Activated T-cell treated with anti-CD3 and anti-CD28 coated beads, Interleukin-2, amount 50 U/mL, for 4 hours (primary cell): ENCODE measurements around the gene THAP2. TPM values are rescaled to one million over a fixed set of nuclear protein-coding genes. Genes with fewer than 3 reads are reported as not detected.

Source experiments
- ATAC-seq, 2 donors: fragments of 200-7000 bp; cut with Tn5 transposase; one replicate each; pipeline ENCODE4 v1.10.0; 2021
- DNase-seq: peaks from one replicate; pipeline ENCODE4 v3.0.0-alpha.2; 2020
- H3K27me3 Mint-ChIP-seq: one replicate; pipeline ENCODE4 v1.8.0; 2021; ENCODE audit warnings: low read depth, mixed read lengths
- H3K36me3 Mint-ChIP-seq: one replicate; pipeline ENCODE4 v1.8.0; 2022; ENCODE audit warnings: mixed read lengths; ENCODE audit not compliant: insufficient read depth
- H3K4me1 Mint-ChIP-seq: one replicate; pipeline ENCODE4 v1.8.0; 2021; ENCODE audit warnings: low read depth, mixed read lengths
- H3K4me3 Mint-ChIP-seq: one replicate; pipeline ENCODE4 v1.8.0; 2021; ENCODE audit warnings: mild to moderate bottlenecking, moderate library complexity, mixed read lengths
- H3K9me3 Mint-ChIP-seq: one replicate; pipeline ENCODE4 v1.8.0; 2021; ENCODE audit warnings: mixed read lengths
- total RNA-seq, 3 donors: library from RNA; stranded (reverse); gene quantifications; one replicate each; pipeline ENCODE4 v1.2.1, GENCODE V29; 2021

The THAP2 gene
- total RNA-seq, 3 donors from 2014 or later = 6.5 to 11.6 (median 10.1) TPM

DNA sequence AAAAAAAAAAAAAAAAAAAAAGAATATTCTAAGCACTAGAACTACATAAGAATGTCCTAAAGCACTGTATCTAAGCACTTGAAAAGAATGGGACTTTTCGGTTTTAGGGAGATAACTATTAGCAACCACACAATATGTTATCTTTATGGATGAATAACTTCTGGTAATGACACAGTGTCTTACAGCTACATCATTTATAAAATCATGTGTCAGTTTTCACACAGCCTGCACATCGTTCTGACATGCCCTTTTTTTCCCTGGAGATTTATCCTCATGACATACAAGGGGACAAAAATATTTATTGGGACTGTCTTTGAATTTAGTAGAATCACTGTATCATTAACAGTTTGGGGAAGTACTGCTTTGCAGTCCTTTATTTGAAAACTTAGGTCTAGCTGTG is 39.1 kb downstream of the THAP2 start:
- Mint-ChIP-seq H3K4me1 (peaks cover 8% of the 10 kb centered on the region), H3K9me3 (no peaks in the 10 kb centered on the region), H3K4me3 (no peak overlapping the region), H3K27me3 (no peaks in the 10 kb centered on the region), H3K36me3 (peaks cover 22% of the 10 kb centered on the region)
- DNase-seq = no peak
- no peak for ATAC-seq

DNA sequence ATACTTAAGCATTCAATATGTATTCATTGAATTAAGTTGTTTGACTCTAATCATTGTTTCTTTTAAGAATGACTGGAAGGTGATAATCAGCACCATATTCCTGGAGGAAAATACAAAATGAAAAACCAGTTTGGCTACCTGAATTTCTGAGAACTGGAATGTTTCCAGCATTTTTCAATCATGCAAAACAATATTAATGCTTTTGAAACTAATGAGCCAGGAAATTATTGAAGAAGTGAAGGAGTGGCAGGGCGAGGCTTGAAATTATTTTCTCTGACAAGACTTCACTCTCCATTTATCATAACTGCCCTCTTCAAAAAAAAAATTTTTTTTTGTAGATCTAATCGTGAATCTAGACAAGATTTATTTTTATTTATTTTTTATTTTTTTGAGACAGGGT is 40.8 kb downstream of the THAP2 start:
- no peak for ATAC-seq
- no peak overlapping the region for H3K4me3 Mint-ChIP-seq
- H3K4me1 Mint-ChIP-seq = peaks cover 10% of the 10 kb centered on the region
- H3K9me3 Mint-ChIP-seq = no peaks in the 10 kb centered on the region
- peaks cover 19% of the 10 kb centered on the region for H3K36me3 Mint-ChIP-seq
- no peak for DNase-seq
- H3K27me3 Mint-ChIP-seq = no peaks in the 10 kb centered on the region

DNA sequence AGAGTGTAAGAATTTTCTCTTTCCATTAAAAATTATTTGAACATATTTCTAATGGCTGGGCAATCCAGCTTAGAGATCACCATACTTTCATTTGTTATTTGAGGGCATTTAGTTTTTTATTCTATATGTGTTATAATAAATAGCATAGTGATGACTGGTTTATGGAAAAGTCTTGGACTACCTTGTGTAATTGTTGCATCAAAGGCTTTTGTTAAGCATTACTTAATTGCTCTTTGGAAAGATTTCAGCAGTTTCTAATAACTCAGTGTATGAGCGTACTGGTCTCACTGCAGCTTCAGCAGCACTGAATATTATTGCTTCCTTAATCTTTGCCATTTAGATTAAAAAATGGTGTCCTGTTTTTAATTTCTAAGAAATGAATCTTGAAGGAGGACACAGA is 44.6 kb downstream of the THAP2 start:
- ATAC-seq = no peak

DNA sequence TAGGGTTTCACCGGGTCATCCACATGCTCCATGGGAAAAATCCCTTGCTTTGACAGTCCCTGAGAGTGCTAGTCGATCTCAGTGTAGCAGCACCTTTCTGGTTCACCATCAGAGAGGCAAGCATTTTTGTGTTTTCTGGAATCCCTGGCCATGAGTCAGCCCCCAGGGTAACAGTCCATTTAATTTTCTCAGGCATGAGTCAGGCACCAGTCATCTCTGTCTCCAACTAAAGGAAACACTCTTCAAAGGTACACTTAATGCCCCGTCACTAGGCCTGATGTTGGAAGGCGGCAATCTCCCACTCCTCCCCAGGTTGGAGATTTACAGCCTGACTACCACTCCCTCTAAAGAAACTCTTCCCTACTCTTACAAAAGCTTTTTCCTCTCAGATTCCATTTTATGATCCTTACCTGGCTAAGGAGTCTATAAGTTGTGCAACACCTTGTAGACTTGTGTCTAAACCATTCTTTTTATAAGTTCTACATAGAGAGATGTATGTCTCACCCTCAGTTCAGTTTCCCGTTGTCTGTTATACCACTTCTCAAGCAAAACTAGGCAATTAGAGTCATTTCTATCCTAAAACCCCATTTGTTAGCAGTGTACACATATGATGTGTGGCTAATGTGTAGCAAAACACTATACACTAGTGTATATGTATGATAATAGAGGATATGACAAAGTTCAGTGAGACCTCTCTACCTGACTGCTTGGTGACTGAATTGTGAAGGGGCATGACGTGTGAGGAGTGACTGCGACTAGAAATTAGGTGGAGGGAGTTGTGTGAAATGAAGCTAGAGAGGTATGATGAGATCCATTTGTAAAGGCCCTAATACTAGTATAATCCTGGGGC is 46.4 kb downstream of the THAP2 start:
- DNase-seq (no peak), ATAC-seq (no peak)
- H3K4me3 Mint-ChIP-seq = no peak overlapping the region
- peaks cover 27% of the 10 kb centered on the region for H3K9me3 Mint-ChIP-seq
- no peaks in the 10 kb centered on the region for H3K27me3 Mint-ChIP-seq
- H3K4me1 Mint-ChIP-seq = peaks cover 10% of the 10 kb centered on the region
- H3K36me3 Mint-ChIP-seq = peaks cover 5% of the 10 kb centered on the region

More for the DNA sequence above, 44.6 kb downstream of the THAP2 start:
- H3K4me1 Mint-ChIP-seq = peaks cover 10% of the 10 kb centered on the region
- DNase-seq = no peak
- H3K27me3 Mint-ChIP-seq = no peaks in the 10 kb centered on the region
- peaks cover 8% of the 10 kb centered on the region for H3K36me3 Mint-ChIP-seq
- no peak overlapping the region for H3K4me3 Mint-ChIP-seq
- peaks cover 18% of the 10 kb centered on the region for H3K9me3 Mint-ChIP-seq

DNA sequence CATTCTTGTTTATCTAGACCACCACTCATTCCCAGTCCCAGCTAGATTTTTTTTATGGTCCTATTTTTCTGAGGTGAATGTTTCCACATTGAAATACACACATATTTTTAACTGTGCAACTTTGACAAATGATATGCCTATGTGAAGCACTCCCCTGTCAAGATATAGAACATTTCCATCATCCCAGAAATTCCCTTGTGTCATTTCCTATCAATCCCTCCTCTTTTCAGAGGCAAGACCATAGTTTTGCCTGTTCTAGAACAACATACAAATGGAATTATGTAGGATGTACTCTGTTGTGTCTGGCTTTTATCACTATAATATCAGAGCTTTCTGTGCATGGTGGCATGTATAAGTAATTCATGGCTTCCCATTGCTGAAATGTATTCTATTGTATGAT is 54.5 kb downstream of the THAP2 start:
- DNase-seq (no peak), ATAC-seq (no peak)
- H3K4me3 Mint-ChIP-seq = no peak overlapping the region
- no peaks in the 10 kb centered on the region for H3K27me3 Mint-ChIP-seq
- no peaks in the 10 kb centered on the region for H3K36me3 Mint-ChIP-seq
- no peaks in the 10 kb centered on the region for H3K4me1 Mint-ChIP-seq
- peaks cover 18% of the 10 kb centered on the region for H3K9me3 Mint-ChIP-seq

DNA sequence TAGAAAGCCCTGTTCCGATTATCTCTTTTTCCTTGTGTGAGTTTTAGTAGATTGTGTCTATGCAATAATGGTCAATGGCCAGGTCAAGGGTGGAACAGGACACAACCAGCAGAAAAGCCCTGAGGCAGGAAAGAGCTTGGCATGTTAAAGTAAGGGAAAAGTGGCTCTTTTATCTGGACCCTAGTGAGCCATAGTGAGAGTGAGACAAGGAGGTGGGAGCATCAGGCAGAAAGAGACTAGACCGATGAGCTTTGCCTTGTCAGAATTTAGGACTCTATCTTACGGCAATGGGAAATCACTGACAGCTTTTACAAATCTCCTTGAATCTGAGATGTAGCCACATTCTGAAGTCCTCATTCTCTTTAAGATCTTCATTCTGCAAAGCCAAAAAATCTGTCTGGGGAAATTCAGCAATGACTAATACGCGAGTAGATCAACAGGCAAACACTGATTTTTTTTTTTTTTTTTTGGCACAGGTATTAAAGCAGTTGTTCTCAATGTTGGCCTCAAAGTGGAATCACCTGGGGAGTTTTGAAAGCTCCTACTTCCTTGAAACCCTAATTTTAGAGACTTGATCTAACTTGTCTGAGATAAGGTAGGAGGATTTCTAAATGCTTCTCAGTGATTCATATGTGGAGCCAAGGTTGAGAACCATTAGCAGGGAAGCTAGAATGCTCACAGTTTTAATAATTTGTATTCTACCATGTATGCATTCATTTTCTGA is 55.7 kb downstream of the THAP2 start:
- H3K36me3 Mint-ChIP-seq = no peaks in the 10 kb centered on the region

DNA sequence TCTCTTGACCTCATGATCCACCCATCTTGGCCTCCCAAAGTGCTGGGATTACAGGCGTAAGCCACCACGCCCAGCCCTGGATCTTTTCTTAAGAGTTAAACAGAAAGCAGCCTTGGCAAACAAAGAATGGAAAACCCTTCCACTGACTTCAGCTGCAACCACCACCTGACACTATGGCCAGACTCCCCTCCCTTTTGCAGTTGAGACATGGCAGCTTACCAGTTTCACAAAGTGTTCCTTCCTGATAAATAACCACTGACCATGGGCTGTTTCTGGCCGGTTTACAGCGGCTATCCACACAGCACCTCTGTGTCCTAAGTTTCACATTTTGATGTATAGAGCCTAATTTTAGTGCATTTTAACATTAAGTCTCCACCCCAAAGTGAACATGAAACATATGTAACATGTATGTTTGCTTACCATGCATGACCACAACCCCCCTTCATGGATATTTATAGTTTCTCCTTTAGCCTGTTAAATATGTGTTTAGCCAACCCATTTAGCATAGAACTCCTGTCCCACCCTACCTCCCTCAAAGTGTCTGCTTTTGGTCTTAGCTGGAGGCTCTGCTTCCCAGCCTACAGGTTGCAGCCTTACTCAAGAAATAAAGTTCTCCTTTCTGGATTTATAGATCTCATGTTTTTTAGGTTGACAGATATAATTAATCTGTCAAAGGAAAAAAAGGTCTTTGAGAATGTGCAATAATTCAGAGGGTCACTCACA is 57.8 kb downstream of the THAP2 start:
- no peaks in the 10 kb centered on the region for H3K9me3 Mint-ChIP-seq
- no peak overlapping the region for H3K4me3 Mint-ChIP-seq
- no peaks in the 10 kb centered on the region for H3K36me3 Mint-ChIP-seq
- peaks cover 7% of the 10 kb centered on the region for H3K27me3 Mint-ChIP-seq
- DNase-seq (no peak), ATAC-seq (no peak)
- no peaks in the 10 kb centered on the region for H3K4me1 Mint-ChIP-seq

More for the DNA sequence above, 55.7 kb downstream of the THAP2 start:
- Mint-ChIP-seq H3K4me3 (no peak overlapping the region), H3K27me3 (no peaks in the 10 kb centered on the region), H3K4me1 (no peaks in the 10 kb centered on the region), H3K9me3 (peaks cover 13% of the 10 kb centered on the region)
- DNase-seq = no peak
- no peak for ATAC-seq

DNA sequence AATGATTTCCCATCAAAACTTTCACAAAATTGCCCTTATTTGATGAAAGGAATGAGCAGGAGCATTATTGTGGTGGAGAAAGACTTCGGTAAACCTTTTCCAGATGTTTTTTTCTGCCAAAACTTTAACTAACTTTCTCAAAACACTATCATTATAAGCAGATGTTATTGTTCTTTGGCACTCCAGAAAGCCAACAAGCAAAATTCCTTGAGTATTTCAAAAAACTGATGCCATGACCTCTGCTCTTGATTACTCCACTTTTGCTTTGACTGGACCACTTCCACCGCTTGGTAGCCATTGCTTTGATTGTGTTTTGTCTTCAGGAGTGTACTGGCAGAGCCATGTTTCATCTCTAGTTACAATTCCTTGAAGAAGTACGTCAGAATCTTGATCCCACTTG is 60.9 kb downstream of the THAP2 start:
- DNase-seq (no peak), ATAC-seq (no peak)
- Mint-ChIP-seq H3K4me1 (no peaks in the 10 kb centered on the region), H3K27me3 (peaks cover 7% of the 10 kb centered on the region), H3K4me3 (no peak overlapping the region), H3K9me3 (no peaks in the 10 kb centered on the region), H3K36me3 (no peaks in the 10 kb centered on the region)

DNA sequence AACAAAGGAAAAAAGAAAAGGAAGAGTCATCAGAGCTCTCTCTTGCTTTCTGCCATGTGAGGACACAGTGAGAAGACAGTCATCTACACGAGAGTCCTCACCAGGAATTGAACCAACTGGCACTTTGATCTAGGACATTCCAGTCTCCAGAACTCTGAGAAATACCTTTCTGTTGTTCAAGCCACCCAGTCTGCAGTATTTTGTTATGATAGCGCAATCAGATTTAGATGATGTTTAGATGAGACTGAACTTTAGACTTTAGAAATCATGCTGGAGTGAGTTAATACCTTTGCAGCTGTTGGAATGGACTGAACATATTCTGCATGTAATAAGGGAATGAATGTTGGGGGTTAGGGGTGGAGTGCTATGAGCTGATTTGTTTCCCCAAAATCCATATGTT is 62.4 kb downstream of the THAP2 start:
- DNase-seq (no peak), ATAC-seq (no peak)
- Mint-ChIP-seq H3K36me3 (no peaks in the 10 kb centered on the region), H3K4me1 (no peaks in the 10 kb centered on the region), H3K9me3 (no peaks in the 10 kb centered on the region), H3K27me3 (peaks cover 7% of the 10 kb centered on the region), H3K4me3 (no peak overlapping the region)

DNA sequence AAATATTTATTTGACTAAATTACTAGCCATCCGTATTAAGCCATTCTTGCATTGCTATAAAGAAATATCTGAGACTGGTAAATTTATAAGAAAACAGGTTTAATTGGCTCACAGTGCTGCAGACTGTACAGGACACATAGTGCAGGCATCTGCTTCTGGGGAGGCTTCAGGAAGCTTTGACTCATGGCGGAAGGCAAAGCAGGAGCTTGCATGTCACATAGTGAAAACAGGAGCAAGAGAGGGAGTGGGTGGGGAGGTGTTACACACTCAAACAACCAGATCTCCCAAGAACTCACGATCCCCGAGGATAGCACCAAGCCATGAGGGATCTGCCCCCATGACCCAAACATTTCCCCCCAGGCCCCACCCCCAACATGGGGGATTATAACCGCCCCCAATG is 63.9 kb downstream of the THAP2 start:
- no peak overlapping the region for H3K4me3 Mint-ChIP-seq
- DNase-seq = no peak
- no peaks in the 10 kb centered on the region for H3K9me3 Mint-ChIP-seq
- H3K27me3 Mint-ChIP-seq = peaks cover 7% of the 10 kb centered on the region
- no peaks in the 10 kb centered on the region for H3K4me1 Mint-ChIP-seq
- no peaks in the 10 kb centered on the region for H3K36me3 Mint-ChIP-seq
- ATAC-seq = no peak

Other genes starting within 250 kb of the THAP2 start
- not detected for gene LGR5, start 224.5 kb upstream of the THAP2 start, total RNA-seq
- gene ZFC3H1, start 453 bp upstream of the THAP2 start, total RNA-seq = 10 to 100 TPM; 26.1 to 37.2 (median 28.6) TPM
- 10 to 100 TPM; 10.4 to 17.8 (median 14.8) TPM for gene TMEM19, start 21.8 kb downstream of the THAP2 start, total RNA-seq
- 10 to 100 TPM; 90.5 to 97.5 (median 92.4) TPM for gene RAB21, start 90.6 kb downstream of the THAP2 start, total RNA-seq
- gene TBC1D15, start 175.5 kb downstream of the THAP2 start, total RNA-seq = 10 to 100 TPM; 26.2 to 31.2 (median 30.7) TPM